ENCODE results near the gene SBF2.

DNA sequence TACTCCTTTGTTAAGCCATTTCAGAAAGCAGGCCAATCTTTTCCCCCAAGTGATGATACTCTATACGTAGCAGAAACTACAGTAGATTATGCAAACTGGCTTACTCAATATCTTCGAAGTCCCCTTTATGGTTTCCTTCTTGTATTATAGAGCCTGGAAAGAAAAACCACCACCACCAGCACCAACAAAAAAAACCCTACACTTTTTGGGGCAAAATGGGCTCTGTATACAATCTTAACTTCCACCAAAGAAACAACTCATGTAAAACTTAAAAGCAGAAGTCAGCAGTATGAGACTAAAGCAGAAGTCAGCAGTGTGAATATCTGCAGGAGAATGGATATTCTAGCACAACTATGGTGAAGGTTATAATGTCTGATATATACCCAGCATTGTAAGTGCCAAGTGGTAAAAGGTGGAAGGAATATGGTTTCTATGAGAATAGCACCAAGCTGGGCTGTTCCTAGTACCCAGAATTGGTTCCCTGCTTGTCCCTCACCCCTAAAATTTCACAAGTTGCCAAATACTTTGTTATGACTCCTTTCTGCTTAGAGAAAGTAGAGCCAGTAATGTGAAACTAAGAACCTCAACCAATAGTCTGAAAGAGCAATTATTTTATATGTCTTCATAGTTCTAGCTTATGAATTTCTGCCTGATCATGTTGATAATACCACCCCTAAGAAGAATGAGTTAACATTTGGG is 252.1 kb downstream of the SBF2 start:
- TF ChIP-seq, protein P1, sequence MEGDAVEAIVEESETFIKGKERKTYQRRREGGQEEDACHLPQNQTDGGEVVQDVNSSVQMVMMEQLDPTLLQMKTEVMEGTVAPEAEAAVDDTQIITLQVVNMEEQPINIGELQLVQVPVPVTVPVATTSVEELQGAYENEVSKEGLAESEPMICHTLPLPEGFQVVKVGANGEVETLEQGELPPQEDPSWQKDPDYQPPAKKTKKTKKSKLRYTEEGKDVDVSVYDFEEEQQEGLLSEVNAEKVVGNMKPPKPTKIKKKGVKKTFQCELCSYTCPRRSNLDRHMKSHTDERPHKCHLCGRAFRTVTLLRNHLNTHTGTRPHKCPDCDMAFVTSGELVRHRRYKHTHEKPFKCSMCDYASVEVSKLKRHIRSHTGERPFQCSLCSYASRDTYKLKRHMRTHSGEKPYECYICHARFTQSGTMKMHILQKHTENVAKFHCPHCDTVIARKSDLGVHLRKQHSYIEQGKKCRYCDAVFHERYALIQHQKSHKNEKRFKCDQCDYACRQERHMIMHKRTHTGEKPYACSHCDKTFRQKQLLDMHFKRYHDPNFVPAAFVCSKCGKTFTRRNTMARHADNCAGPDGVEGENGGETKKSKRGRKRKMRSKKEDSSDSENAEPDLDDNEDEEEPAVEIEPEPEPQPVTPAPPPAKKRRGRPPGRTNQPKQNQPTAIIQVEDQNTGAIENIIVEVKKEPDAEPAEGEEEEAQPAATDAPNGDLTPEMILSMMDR (IDR thresholded peaks at IDR 0.05; ENCODE audit: low read depth, low read length, poor library complexity, severe bottlenecking) = no peak
- no peak for TF ChIP-seq EZH2phosphoT487 (IDR thresholded peaks at IDR 0.05; ENCODE audit: borderline replicate concordance, low read length)
